ENCODE measurements around the gene PROZ.

DNA sequence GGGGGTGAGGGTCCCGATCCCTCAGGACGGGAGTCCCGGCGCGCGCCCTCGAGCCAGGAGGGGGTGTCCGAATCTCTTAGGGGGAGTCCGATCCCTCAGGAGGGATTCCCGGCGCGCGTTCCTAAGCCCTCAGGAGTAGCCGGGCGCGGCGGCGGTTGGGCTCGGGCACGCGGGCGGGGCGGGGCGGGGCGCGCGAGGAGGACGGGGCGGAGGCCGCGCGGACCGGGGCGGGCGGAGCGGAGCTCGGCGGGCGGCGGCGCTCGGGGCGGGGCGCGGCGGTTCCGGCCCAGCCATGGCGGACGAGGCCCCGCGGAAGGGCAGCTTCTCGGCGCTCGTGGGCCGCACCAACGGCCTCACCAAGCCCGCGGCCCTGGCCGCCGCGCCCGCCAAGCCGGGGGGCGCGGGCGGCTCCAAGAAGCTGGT is 50.9 kb downstream of the PROZ start, which contains the start of gene CUL4A:
- TF ChIP-seq EZH2phosphoT487 (IDR thresholded peaks at IDR 0.05; ENCODE audit: borderline replicate concordance, low read depth, low read length): no peak
- TF ChIP-seq, protein P1, sequence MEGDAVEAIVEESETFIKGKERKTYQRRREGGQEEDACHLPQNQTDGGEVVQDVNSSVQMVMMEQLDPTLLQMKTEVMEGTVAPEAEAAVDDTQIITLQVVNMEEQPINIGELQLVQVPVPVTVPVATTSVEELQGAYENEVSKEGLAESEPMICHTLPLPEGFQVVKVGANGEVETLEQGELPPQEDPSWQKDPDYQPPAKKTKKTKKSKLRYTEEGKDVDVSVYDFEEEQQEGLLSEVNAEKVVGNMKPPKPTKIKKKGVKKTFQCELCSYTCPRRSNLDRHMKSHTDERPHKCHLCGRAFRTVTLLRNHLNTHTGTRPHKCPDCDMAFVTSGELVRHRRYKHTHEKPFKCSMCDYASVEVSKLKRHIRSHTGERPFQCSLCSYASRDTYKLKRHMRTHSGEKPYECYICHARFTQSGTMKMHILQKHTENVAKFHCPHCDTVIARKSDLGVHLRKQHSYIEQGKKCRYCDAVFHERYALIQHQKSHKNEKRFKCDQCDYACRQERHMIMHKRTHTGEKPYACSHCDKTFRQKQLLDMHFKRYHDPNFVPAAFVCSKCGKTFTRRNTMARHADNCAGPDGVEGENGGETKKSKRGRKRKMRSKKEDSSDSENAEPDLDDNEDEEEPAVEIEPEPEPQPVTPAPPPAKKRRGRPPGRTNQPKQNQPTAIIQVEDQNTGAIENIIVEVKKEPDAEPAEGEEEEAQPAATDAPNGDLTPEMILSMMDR (conservative IDR thresholded peaks at IDR 0.05; ENCODE audit: low read length): no peak
